ENCODE data around the gene MAP7D3.
"Not testable (repeated sequence)": the region's sequence is repeated elsewhere in the genome, so short reads cannot be mapped to it uniquely, and the experiment has no call there.

The MAP7D3 gene

DNA sequence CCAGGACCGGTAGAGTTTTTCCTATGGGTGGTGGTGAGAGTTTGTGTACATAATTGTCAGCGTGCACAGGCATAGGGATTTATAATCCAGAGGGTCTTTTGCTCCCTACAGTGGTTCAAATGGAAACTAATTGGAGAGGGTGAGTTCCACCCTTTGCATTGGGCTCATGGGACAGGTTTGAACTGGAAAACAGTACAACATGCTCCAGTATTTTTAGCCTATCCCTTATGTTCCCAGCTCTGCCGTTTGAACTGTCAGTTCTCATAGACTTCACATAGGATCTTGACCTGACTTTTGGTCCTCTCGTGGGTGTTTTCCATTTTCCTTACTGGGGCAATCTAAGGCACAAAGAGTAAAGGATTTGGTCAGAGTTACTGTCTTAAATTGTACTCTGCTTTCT lies 72.1 kb downstream of the MAP7D3 start:
- DNase-seq = no peak

DNA sequence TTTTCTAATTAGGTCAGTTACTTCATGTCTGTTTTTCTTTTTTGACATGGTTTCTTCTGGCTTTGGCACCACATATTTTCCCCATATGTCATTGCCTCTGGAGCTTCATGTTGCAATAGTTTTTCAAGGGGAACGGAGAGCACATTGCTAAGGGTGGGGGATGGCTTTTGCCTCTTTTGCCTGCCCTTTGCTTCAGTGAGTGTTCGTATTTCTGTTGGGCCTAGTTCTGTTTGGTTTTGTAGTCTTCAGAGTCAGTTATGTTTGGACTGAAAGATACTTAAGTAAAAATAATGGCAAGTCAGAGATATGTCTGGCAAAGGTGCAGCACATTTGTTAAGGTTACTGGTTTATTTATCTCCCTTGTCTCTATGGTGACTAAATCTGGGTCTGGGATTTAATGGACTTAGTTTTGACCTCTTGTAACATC lies 74.8 kb downstream of the MAP7D3 start:
- DNase-seq = peak; percentile 87

DNA sequence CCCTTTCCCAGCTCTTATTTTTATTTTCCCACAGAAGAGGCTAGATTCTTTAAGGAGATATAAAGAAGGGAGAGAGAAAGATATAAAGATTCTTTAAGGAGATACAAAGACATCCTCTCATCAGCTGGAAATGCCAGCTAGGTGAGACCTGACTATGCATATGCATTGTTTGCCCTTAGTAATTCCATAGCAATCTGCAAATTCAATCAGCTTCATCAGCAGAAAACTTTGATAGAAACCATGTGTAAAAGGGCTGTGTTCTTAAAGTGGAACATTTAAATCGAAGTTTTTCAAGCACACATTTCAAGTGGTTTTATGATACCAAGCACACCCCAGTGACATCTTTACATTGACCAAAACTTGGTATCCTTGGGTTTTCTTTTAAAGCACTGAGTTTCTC lies 79.8 kb downstream of the MAP7D3 start:
- no peak for DNase-seq

DNA sequence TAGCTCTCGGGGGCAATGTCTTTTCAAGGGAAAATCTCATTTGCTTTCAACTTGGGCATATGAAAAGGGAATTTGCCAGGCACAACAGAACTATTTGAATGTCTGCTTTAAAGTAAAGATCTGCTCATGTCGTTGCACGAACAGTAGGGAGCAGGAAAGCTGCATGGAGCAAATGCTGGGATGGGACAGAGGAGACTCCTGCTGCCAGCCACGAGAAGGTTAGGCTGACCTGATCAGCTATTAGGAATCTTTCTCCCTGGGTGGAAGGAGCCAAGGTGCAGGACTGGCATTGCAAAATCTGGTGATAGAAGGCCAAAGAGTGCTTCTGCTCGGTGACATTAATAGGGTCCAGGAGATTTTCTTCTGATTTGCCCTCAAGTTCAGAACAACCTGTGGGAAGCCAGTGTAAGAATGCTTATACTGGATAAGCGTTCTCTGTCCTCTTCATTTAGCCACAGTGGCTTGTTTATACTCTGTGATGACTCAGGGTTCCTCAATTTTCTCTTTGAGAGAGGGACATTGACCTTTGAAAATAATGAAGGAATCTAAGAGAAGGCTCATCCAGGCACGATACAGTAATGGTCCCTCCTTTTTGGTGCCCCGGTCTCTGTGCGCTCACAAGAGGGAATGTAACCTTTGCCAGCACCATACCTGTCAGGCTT lies 80.9 kb downstream of the MAP7D3 start:
- peak; percentile 38 for DNase-seq

DNA sequence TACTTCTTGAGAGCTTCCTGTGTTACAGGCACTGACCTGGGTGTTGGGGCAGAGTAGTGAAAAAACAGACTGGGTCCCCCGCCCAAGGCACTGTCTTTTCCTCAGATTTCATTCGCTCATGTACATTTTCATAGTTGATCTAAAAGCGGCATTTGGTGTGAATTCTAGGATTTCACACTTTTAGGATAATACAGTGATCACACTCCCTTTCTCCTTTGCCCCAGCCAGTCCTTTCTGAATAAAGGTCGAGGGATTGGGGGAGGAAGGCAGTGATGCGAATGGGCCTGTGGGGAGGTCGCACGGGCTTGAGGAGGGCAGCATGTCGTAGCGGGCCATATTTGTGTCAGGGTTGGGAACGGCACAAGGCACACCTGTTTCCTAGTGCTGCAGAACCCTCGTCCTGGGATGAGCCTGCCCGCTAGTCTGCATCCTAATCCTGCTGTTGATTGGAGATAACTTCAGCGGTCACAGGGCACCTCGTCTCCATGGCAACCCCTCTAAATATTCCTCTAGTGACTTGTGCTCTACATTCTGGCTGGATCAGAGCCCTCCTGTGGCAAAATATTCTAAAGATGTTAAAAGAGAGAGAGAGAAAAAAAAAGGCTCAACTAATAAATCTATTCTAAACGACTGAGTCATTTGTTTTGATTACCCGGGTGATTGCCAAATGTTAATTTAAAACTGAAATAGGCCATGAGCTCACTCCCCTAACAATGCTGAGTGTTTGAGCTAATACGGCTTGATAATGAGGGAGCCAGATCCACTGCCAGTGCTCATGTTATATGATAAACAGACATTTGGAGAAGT lies 82.1 kb downstream of the MAP7D3 start:
- DNase-seq = peak; percentile 92

DNA sequence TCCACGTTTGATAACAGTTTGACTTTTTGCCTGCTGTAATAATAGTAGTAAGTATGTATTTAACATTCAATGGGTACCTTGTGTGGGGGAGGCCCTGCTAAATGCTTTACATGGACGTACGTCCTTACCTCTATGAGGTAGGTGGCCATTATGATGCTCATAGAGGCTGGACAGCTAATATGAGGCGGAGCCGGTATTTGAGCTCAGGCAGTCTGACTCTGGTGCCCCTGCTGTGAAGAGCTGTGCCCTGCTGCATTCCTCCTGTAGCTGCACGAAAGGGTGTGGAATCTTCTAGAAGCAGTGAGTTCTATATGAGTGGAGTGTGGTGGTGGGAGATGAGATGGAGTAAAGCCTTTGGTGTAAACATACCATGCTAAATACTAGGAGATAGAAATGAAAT lies 83.2 kb downstream of the MAP7D3 start:
- DNase-seq = not testable (repeated sequence)

DNA sequence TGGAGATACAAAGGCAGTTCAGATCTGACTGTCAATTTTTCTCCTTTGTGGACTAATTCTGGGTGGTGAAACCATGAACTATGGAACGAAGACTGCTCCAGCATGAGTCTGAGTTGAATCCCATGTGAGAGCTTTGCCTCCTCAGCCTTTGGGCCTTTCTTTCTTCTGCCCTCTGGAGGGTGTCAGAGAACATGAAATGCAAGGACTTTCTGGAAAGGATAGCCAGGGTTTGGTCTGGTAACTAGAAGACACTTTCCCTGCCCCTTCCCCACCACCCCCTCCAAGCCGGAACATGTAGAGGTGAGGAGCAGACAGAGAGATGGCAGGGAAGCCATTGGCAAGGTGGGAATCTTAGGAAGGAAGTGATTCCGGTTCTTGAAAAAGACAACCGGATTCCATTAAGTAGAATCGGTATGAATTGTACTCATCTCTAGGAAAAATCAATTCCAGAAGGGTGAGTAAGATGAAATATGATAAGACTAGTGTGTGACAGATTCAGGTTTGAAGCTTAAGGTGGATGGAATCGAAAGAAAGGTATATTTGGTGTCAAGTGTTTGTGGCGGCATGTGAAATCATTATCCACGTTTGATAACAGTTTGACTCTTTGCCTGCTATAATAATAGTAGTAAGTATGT lies 84.9 kb downstream of the MAP7D3 start:
- DNase-seq = peak; percentile 48

DNA sequence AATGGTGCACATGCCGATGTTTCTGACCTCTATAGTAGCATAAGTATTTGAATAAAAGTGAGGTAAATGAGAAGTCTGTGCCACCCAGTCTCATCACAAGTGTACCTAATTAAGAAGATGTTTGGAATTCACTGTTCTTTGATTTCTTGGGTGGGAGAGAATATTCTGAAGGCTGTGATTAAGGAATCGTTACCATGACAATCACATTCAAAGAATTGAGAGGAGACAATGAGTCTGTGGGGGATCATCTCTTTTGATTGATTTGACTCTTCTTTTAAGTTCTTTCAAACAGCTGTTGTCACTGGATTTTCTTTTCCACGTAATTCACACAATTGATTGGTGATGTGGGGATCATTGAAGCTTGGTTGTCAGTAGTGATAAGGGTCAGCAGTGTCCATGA lies 85.8 kb downstream of the MAP7D3 start:
- DNase-seq = no peak

DNA sequence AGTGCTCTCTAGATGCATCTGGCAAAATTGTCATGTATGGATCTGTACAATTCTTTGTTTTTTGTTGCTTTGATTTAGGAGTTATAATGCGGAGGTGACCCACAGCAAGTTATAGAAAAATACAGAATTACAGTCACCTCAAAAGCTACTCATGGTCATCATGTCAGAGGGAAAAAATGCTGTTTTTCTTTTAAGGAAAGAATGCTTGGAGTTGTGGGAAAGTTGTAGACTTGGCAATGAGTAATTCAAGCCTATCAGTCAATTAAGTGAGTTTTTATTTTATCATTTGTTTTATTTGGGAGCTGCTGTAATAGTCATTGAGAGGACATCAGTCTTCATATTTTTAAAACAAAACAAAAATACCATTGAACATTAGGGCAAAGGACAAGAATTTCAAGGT lies 87.5 kb downstream of the MAP7D3 start:
- no peak for DNase-seq
